ENCODE results near the gene MCHR1.

GRCh38 chr22:40681451-40681850 is 2.2 kb downstream of the MCHR1 start:
- no peak for TF ChIP-seq CTCF (conservative IDR thresholded peaks at IDR 0.05; ENCODE audit: low read depth, low read length)
- TF ChIP-seq POLR2A (IDR thresholded peaks at IDR 0.05; ENCODE audit: low read depth, low read length), result no peak
- no peak for TF ChIP-seq RAD21 (IDR thresholded peaks at IDR 0.05; ENCODE audit: low read length)
- TF ChIP-seq RFX5 (IDR thresholded peaks at IDR 0.05; ENCODE audit: low read depth, low read length), result no peak
